Mononuclear cell (primary cell): ENCODE measurements around the gene LBHD2. TPM values are rescaled to one million over a fixed set of nuclear protein-coding genes. Genes with fewer than 3 reads are reported as not detected.

Source experiments
- H3K27me3 ChIP-seq: 2 replicates; pipeline ENCODE4 v1.6.0; 2011; ENCODE audit warnings: low read length, control low read depth; ENCODE audit not compliant: insufficient read depth
- H3K4me1 ChIP-seq: 2 replicates; pipeline ENCODE4 v1.5.1; 2011; ENCODE audit warnings: mild to moderate bottlenecking, low read length, control low read depth; ENCODE audit not compliant: insufficient read depth
- H3K4me3 ChIP-seq: 2 replicates; pipeline ENCODE4 v1.5.1; 2011; ENCODE audit warnings: mild to moderate bottlenecking, low read length, moderate library complexity
- H3K9me3 ChIP-seq: 2 replicates; pipeline ENCODE4 v1.5.1; 2011; ENCODE audit warnings: low read depth, mild to moderate bottlenecking, control low read depth, low read length
- total RNA-seq: library from RNA; depleted of rRNA; stranded (reverse); fragments of >200 nt; gene quantifications from one replicate; pipeline ENCODE4 v1.2.3, GENCODE V29; 2012

The LBHD2 gene
- total RNA-seq, 1 donor: not detected

GRCh38 chr14:103124501-103125001 lies 40.5 kb downstream of the LBHD2 start:
- H3K4me1 ChIP-seq: peaks cover 58% of the 10 kb centered on the region
- no peaks in the 10 kb centered on the region for H3K9me3 ChIP-seq
- H3K4me3 ChIP-seq: peak overlapping the region; percentile 60
- peaks cover 9% of the 10 kb centered on the region for H3K27me3 ChIP-seq

- H3K9me3 ChIP-seq: no peaks in the 10 kb centered on the region
- H3K4me3 ChIP-seq: peak overlapping the region; percentile 60
- peaks cover 9% of the 10 kb centered on the region for H3K27me3 ChIP-seq
- H3K4me1 ChIP-seq: peaks cover 49% of the 10 kb centered on the region
Measured at GRCh38 chr14:103125098-103126070, 41.4 kb downstream of the LBHD2 start.

GRCh38 chr14:103126088-103126872 lies 42.3 kb downstream of the LBHD2 start:
- peaks cover 9% of the 10 kb centered on the region for H3K27me3 ChIP-seq
- no peaks in the 10 kb centered on the region for H3K9me3 ChIP-seq
- H3K4me1 ChIP-seq: peaks cover 40% of the 10 kb centered on the region
- H3K4me3 ChIP-seq: no peak overlapping the region

GRCh38 chr14:103126873-103127304 lies 42.9 kb downstream of the LBHD2 start:
- peaks cover 9% of the 10 kb centered on the region for H3K27me3 ChIP-seq
- peaks cover 38% of the 10 kb centered on the region for H3K4me1 ChIP-seq
- no peaks in the 10 kb centered on the region for H3K9me3 ChIP-seq
- H3K4me3 ChIP-seq: no peak overlapping the region

- Histone ChIP-seq H3K4me1 (peaks cover 34% of the 10 kb centered on the region), H3K9me3 (no peaks in the 10 kb centered on the region), H3K27me3 (peaks cover 8% of the 10 kb centered on the region), H3K4me3 (no peak overlapping the region)
Measured at GRCh38 chr14:103127356-103127755, 43.3 kb downstream of the LBHD2 start.

GRCh38 chr14:103127861-103128598 lies 44.0 kb downstream of the LBHD2 start:
- Histone ChIP-seq H3K27me3 (peaks cover 5% of the 10 kb centered on the region), H3K4me3 (no peak overlapping the region), H3K4me1 (peaks cover 28% of the 10 kb centered on the region), H3K9me3 (no peaks in the 10 kb centered on the region)

- peaks cover 4% of the 10 kb centered on the region for H3K27me3 ChIP-seq
Measured at GRCh38 chr14:103128631-103129300, 44.8 kb downstream of the LBHD2 start.

GRCh38 chr14:103129301-103130016 lies 45.4 kb downstream of the LBHD2 start:
- Histone ChIP-seq H3K4me3 (no peak overlapping the region), H3K9me3 (no peaks in the 10 kb centered on the region), H3K4me1 (peaks cover 18% of the 10 kb centered on the region), H3K27me3 (no peaks in the 10 kb centered on the region)

More at GRCh38 chr14:103128631-103129300, 44.8 kb downstream of the LBHD2 start:
- Histone ChIP-seq H3K4me1 (peaks cover 25% of the 10 kb centered on the region), H3K4me3 (no peak overlapping the region), H3K9me3 (no peaks in the 10 kb centered on the region)

GRCh38 chr14:103130017-103130764 lies 46.2 kb downstream of the LBHD2 start:
- no peak overlapping the region for H3K4me3 ChIP-seq

GRCh38 chr14:103130965-103131364 lies 47.0 kb downstream of the LBHD2 start:
- H3K4me3 ChIP-seq: no peak overlapping the region
- H3K4me1 ChIP-seq: peaks cover 3% of the 10 kb centered on the region
- no peaks in the 10 kb centered on the region for H3K9me3 ChIP-seq
- no peaks in the 10 kb centered on the region for H3K27me3 ChIP-seq

More at GRCh38 chr14:103130017-103130764, 46.2 kb downstream of the LBHD2 start:
- no peaks in the 10 kb centered on the region for H3K9me3 ChIP-seq
- H3K27me3 ChIP-seq: no peaks in the 10 kb centered on the region
- peaks cover 11% of the 10 kb centered on the region for H3K4me1 ChIP-seq

- no peak overlapping the region for H3K4me3 ChIP-seq
- H3K4me1 ChIP-seq: no peaks in the 10 kb centered on the region
Measured at GRCh38 chr14:103131580-103131979, 47.6 kb downstream of the LBHD2 start.

GRCh38 chr14:103132381-103133209 lies 48.6 kb downstream of the LBHD2 start:
- Histone ChIP-seq H3K4me1 (no peaks in the 10 kb centered on the region), H3K9me3 (no peaks in the 10 kb centered on the region), H3K4me3 (no peak overlapping the region), H3K27me3 (no peaks in the 10 kb centered on the region)

More at GRCh38 chr14:103131580-103131979, 47.6 kb downstream of the LBHD2 start:
- Histone ChIP-seq H3K9me3 (no peaks in the 10 kb centered on the region), H3K27me3 (no peaks in the 10 kb centered on the region)
